RWPE1 (cell line): ENCODE data around the gene DPP6.

ENCODE experiments used
- CTCF ChIA-PET: fragments of 350-600 bp; sonication (Branson Sonifier 250); formaldehyde crosslinking; extraction: SDS; loops from one replicate; lab custom pipeline; 2021; lab: Yijun Ruan, JAX
- POLR2A ChIA-PET: fragments of 400-600 bp; formaldehyde crosslinking; extraction: SDS; loops from one replicate; lab custom pipeline; 2020; ENCODE audit warnings: antibody characterized with exemption; ENCODE audit not compliant: low non-redundant PET; lab: Yijun Ruan, JAX
- DNase-seq: peaks from one replicate; pipeline ENCODE4 v3.0.0; 2012; ENCODE audit warnings: low spot score
- H3K27ac ChIP-seq: fragments of 450-650 bp; 2 replicates; pipeline ENCODE4 v1.5.1; 2017
- TF ChIP-seq, protein P1 (sequence below): fragments of 450-650 bp; conservative IDR thresholded peaks from 2 replicates; pipeline ENCODE4 v1.5.1; 2017; ENCODE audit warnings: low read depth, mild to moderate bottlenecking

DPP6 gene

DNA sequence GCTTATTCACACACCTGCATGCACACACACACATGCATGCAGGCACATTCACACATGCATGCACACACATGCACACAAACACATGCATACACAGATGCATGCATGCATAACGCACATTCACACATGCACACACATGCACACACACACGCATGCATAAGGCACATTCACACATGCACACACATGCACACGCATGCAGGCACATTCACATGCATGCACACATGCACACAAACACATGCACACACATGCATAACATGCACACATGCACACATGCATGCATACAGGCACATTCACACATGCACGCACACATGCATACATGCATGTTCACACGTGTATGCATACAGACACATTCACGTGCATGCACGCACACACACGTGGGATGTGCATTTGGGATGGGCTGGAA, 784.9 kb downstream of the DPP6 start:
- TF ChIP-seq, protein P1, sequence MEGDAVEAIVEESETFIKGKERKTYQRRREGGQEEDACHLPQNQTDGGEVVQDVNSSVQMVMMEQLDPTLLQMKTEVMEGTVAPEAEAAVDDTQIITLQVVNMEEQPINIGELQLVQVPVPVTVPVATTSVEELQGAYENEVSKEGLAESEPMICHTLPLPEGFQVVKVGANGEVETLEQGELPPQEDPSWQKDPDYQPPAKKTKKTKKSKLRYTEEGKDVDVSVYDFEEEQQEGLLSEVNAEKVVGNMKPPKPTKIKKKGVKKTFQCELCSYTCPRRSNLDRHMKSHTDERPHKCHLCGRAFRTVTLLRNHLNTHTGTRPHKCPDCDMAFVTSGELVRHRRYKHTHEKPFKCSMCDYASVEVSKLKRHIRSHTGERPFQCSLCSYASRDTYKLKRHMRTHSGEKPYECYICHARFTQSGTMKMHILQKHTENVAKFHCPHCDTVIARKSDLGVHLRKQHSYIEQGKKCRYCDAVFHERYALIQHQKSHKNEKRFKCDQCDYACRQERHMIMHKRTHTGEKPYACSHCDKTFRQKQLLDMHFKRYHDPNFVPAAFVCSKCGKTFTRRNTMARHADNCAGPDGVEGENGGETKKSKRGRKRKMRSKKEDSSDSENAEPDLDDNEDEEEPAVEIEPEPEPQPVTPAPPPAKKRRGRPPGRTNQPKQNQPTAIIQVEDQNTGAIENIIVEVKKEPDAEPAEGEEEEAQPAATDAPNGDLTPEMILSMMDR, result no peak
- DNase-seq, result no peak
- CTCF ChIA-PET, result no interaction called here
- POLR2A ChIA-PET, result no interaction called here
- H3K27ac ChIP-seq, result no peak overlapping the region

DNA sequence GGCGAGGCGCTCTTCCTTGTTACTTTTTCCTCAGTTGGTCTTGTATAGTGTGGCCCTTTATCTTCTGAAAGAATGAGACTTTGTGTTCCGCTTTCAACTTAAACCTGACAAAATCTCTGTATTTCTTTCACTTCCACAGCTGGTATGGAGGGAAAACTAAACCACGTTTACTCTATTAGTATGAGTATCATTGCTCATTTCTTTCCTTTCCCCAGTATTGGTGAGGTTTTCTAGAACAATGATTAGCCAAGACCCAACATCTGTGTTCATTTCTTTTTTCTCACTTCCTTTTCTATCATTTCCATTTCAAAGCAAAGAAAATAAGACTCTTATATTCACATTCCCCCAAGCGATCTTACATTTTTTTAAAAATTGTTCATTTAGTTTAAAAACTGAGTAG, 785.4 kb downstream of the DPP6 start:
- CTCF ChIA-PET, result no interaction called here
- no peak overlapping the region for H3K27ac ChIP-seq
- POLR2A ChIA-PET, result no interaction called here
- no peak for DNase-seq
- TF ChIP-seq, protein P1, result no peak

DNA sequence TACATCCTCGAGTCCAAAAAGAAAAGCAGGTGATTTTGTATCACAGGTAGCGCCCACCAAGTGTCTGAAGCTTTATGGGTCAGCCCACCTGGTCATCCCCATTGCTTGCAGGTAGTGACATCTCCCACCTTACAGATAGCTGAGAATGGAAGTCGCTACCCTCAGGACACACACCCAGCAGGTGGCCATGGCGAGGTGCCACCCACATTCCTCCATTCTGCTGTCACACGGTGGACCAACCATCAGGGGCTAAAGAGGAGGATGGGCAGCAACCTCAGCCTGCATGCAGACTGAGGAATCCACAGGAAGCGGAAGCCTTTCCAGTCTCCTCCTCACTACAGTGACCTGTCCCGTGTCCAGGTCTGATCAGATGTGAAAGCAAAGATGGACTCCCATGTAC, 787.9 kb downstream of the DPP6 start:
- ChIA-PET CTCF (no interaction called here), POLR2A (no interaction called here)
- no peak overlapping the region for H3K27ac ChIP-seq
- TF ChIP-seq, protein P1, result no peak
- DNase-seq, result no peak

DNA sequence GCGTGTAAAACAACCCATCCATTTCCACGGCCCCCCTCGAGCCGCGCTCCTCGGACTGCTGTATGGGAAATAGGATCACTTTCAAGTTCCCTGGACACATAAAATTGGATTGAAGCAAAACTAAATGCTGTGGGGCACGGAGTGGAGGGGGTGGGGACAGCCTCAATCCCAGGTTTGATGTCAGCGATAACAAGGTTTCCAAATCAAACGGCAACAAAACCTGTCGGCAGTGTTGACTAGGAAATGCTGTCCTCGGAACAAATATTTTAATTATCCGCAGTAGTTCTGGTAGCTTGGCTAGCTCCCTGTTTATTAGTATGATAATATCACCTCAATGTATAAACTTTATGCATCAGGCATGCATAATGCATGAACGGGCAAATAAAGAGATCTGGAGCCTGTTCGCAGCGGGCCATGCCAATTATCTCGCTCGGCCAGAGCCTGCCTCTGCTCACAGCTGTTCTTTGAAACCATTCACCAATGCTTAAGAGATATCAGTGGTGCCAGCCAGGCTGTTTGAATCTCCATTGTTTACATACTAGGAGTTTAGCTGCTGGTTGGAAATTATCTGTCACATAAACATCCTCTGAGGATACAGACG, 789.6 kb downstream of the DPP6 start:
- DNase-seq, result no peak
- TF ChIP-seq, protein P1, result no peak
- CTCF ChIA-PET, result no interaction called here
- H3K27ac ChIP-seq, result no peak overlapping the region
- POLR2A ChIA-PET, result no interaction called here

- DNase-seq, result no peak
Observed at GRCh38 chr7:154842591-154842990, 790.4 kb downstream of the DPP6 start.

DNA sequence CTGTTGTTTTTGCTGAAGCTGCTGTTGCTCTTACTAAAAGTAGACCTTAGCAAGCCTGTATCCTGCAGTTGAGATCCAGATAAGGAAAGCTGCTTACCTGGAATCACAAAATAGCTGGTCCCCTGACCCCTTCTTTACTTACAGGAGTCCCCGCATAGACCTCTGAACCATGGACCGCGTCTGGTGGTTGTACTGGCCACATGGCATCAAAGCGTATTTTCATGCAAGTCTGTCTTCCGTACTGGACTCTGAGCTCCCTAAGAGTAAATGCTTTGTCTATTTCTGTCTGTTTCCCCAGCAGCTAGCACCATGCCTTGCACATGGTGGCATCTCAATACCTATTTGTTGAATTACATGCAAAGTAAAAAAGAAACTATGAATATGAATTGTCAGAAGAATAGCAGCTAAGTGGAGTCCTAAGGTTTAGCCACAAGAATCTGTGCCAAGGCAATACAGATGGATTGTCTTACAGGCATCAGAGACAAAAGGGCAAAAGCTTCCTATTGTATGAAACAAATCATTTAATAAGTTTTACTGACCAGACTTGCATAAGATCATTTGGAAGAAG, 791.6 kb downstream of the DPP6 start:
- TF ChIP-seq, protein P1, result no peak

More at GRCh38 chr7:154842591-154842990, 790.4 kb downstream of the DPP6 start:
- no peak overlapping the region for H3K27ac ChIP-seq
- ChIA-PET POLR2A (no interaction called here), CTCF (no interaction called here)
- TF ChIP-seq, protein P1, result no peak

More for the DNA sequence above, 791.6 kb downstream of the DPP6 start:
- no peak overlapping the region for H3K27ac ChIP-seq
- DNase-seq, result no peak
- ChIA-PET CTCF (no interaction called here), POLR2A (no interaction called here)
